ENCODE measurements around the gene RUBCN.
"Not testable (repeated sequence)": the region's sequence is repeated elsewhere in the genome, so short reads cannot be mapped to it uniquely, and the experiment has no call there.

DNA sequence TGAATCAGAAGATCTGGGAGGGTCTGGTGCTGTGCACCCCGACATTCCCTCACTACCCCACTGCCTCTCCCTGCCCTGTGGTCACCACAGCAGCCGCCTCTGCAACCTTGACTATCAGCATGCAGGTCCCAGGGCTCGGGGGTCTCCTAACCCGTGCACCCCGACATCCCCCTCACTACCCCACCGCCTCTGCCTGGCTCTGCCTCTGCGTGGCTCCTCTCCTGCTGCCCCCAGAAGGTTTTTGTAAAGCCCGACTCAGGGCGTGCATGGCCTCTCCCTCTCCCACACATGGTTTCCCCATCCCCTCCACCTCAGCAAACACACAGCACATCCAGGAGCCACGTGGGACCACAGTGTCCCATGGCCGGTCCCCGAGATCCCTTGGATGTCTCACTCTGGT is 79.7 kb downstream of the RUBCN start:
- TF ChIP-seq, protein P1, sequence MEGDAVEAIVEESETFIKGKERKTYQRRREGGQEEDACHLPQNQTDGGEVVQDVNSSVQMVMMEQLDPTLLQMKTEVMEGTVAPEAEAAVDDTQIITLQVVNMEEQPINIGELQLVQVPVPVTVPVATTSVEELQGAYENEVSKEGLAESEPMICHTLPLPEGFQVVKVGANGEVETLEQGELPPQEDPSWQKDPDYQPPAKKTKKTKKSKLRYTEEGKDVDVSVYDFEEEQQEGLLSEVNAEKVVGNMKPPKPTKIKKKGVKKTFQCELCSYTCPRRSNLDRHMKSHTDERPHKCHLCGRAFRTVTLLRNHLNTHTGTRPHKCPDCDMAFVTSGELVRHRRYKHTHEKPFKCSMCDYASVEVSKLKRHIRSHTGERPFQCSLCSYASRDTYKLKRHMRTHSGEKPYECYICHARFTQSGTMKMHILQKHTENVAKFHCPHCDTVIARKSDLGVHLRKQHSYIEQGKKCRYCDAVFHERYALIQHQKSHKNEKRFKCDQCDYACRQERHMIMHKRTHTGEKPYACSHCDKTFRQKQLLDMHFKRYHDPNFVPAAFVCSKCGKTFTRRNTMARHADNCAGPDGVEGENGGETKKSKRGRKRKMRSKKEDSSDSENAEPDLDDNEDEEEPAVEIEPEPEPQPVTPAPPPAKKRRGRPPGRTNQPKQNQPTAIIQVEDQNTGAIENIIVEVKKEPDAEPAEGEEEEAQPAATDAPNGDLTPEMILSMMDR (IDR thresholded peaks at IDR 0.05) = not testable (repeated sequence)
- TF ChIP-seq POLR2A (IDR thresholded peaks at IDR 0.05) = not testable (repeated sequence)
